ENCODE results near the gene ARHGAP29.
"Not testable (repeated sequence)": the region's sequence is repeated elsewhere in the genome, so short reads cannot be mapped to it uniquely, and the experiment has no call there.

ARHGAP29 gene

GRCh38 chr1:94169126-94169525, 68.3 kb downstream of the ARHGAP29 start:
- no peak for DNase-seq

- DNase-seq = no peak
Observed at GRCh38 chr1:94165843-94166242, 71.5 kb downstream of the ARHGAP29 start.

- DNase-seq = not testable (repeated sequence)
Observed at GRCh38 chr1:94164885-94165284, 72.5 kb downstream of the ARHGAP29 start.

- not testable (repeated sequence) for DNase-seq
Observed at GRCh38 chr1:94164121-94164520, 73.3 kb downstream of the ARHGAP29 start.

- DNase-seq = not testable (repeated sequence)
Observed at GRCh38 chr1:94163249-94163648, 74.1 kb downstream of the ARHGAP29 start.

- no peak for DNase-seq
Observed at GRCh38 chr1:94160811-94161210, 76.6 kb downstream of the ARHGAP29 start.

GRCh38 chr1:94156096-94156625, 81.2 kb downstream of the ARHGAP29 start:
- no peak for DNase-seq

- no peak for DNase-seq
Observed at GRCh38 chr1:94154989-94155388, 82.4 kb downstream of the ARHGAP29 start.

- no peak for DNase-seq
Observed at GRCh38 chr1:94153133-94153532, 84.3 kb downstream of the ARHGAP29 start.

- not testable (repeated sequence) for DNase-seq
Observed at GRCh38 chr1:94149166-94149565, 88.2 kb downstream of the ARHGAP29 start.

GRCh38 chr1:94146273-94146672, 91.1 kb downstream of the ARHGAP29 start:
- no peak for DNase-seq

- no peak for DNase-seq
Observed at GRCh38 chr1:94144836-94145235, 92.5 kb downstream of the ARHGAP29 start.

GRCh38 chr1:94143809-94144176, 93.6 kb downstream of the ARHGAP29 start:
- DNase-seq = no peak

- no peak for DNase-seq
Observed at GRCh38 chr1:94143173-94143808, 94.1 kb downstream of the ARHGAP29 start.

- DNase-seq = no peak
Observed at GRCh38 chr1:94142583-94142982, 94.8 kb downstream of the ARHGAP29 start.

- DNase-seq = no peak
Observed at GRCh38 chr1:94142022-94142421, 95.4 kb downstream of the ARHGAP29 start.

GRCh38 chr1:94132111-94132510, 105.3 kb downstream of the ARHGAP29 start:
- DNase-seq = no peak

- DNase-seq = no peak
Observed at GRCh38 chr1:94130851-94131595, 106.4 kb downstream of the ARHGAP29 start.

GRCh38 chr1:94126651-94127050, 110.7 kb downstream of the ARHGAP29 start:
- DNase-seq = no peak

- no peak for DNase-seq
Observed at GRCh38 chr1:94125551-94126514, 111.6 kb downstream of the ARHGAP29 start.

GRCh38 chr1:94124538-94124937, 112.8 kb downstream of the ARHGAP29 start:
- no peak for DNase-seq

- DNase-seq = no peak
Observed at GRCh38 chr1:94122201-94122970, 115.0 kb downstream of the ARHGAP29 start.

Data from activated CD4-positive, alpha-beta T cell treated with anti-CD3 and anti-CD28 coated beads, Interleukin-2, amount 50 U/mL, for 1 hour (primary cell).